ENCODE results near the gene PARD6G.

The PARD6G gene

GRCh38 chr18:80157708-80158343 is 89.5 kb downstream of the PARD6G start:
- TF ChIP-seq SPI1 (IDR thresholded peaks at IDR 0.05; ENCODE audit: low read depth, low read length), result no peak
- no peak for TF ChIP-seq TAF1 (IDR thresholded peaks at IDR 0.05; ENCODE audit: low read depth, low read length)
- TF ChIP-seq POLR2AphosphoS5 (IDR thresholded peaks at IDR 0.05; ENCODE audit: low read depth, low read length), result no peak
- no peak for TF ChIP-seq POU2F2 (IDR thresholded peaks at IDR 0.05; ENCODE audit: low read depth, low read length)
- DNase-seq (ENCODE audit: insufficient read length, low spot score) (no peak), FAIRE-seq (peak; percentile 91)

GRCh38 chr18:80154293-80154692 is 93.0 kb downstream of the PARD6G start:
- DNase-seq (ENCODE audit: insufficient read length, low spot score), result no peak
- peak; percentile 61 for TF ChIP-seq SPI1 (IDR thresholded peaks at IDR 0.05; ENCODE audit: low read depth, low read length)
- TF ChIP-seq TAF1 (IDR thresholded peaks at IDR 0.05; ENCODE audit: low read depth, low read length), result no peak
- TF ChIP-seq POLR2AphosphoS5 (IDR thresholded peaks at IDR 0.05; ENCODE audit: low read depth, low read length), result no peak
- TF ChIP-seq PAX5 (IDR thresholded peaks at IDR 0.05; ENCODE audit: insufficient read depth, low read length, severe bottlenecking), result no peak
- TF ChIP-seq POLR2A (IDR thresholded peaks at IDR 0.05; ENCODE audit: low read depth, low read length), result no peak
- TF ChIP-seq POU2F2 (IDR thresholded peaks at IDR 0.05; ENCODE audit: low read depth, low read length), result no peak
- peak; percentile 87 for FAIRE-seq

GRCh38 chr18:80149667-80150066 is 97.6 kb downstream of the PARD6G start:
- TF ChIP-seq TAF1 (IDR thresholded peaks at IDR 0.05; ENCODE audit: low read depth, low read length), result no peak
- no peak for TF ChIP-seq POLR2A (IDR thresholded peaks at IDR 0.05; ENCODE audit: low read depth, low read length)
- TF ChIP-seq SPI1 (IDR thresholded peaks at IDR 0.05; ENCODE audit: low read depth, low read length), result no peak
- FAIRE-seq, result no peak
- DNase-seq (ENCODE audit: insufficient read length, low spot score), result no peak

- FAIRE-seq, result peak; percentile 56
- DNase-seq (ENCODE audit: insufficient read length, low spot score), result no peak
- TF ChIP-seq POLR2AphosphoS5 (IDR thresholded peaks at IDR 0.05; ENCODE audit: low read depth, low read length) (no peak), SPI1 (IDR thresholded peaks at IDR 0.05; ENCODE audit: low read depth, low read length) (peak; percentile 80), PAX5 (IDR thresholded peaks at IDR 0.05; ENCODE audit: insufficient read depth, low read length, severe bottlenecking) (no peak), POU2F2 (IDR thresholded peaks at IDR 0.05; ENCODE audit: low read depth, low read length) (no peak)
Measured at GRCh38 chr18:80148326-80149199, 98.8 kb downstream of the PARD6G start.

- FAIRE-seq, result peak; percentile 99
- TF ChIP-seq TAF1 (IDR thresholded peaks at IDR 0.05; ENCODE audit: low read depth, low read length), result peak; percentile 19; the same call in 1 of the 2 replicates
- no peak; the same call in 1 of the 2 replicates for TF ChIP-seq POU2F2 (IDR thresholded peaks at IDR 0.05; ENCODE audit: low read depth, low read length)
- TF ChIP-seq POLR2AphosphoS5 (IDR thresholded peaks at IDR 0.05; ENCODE audit: low read depth, low read length), result 0 out of 2 replicates have a peak, but pooled peaks have one; percentile 28
- peak; percentile 46; the same call in 1 of the 2 replicates for TF ChIP-seq POLR2A (IDR thresholded peaks at IDR 0.05; ENCODE audit: low read depth, low read length)
- peak; percentile 56 for DNase-seq (ENCODE audit: insufficient read length, low spot score)
Measured at GRCh38 chr18:80147418-80148325, 99.6 kb downstream of the PARD6G start.

- no peak for TF ChIP-seq PAX5 (IDR thresholded peaks at IDR 0.05; ENCODE audit: insufficient read depth, low read length, severe bottlenecking)
- no peak for TF ChIP-seq POLR2AphosphoS5 (IDR thresholded peaks at IDR 0.05; ENCODE audit: low read depth, low read length)
- TF ChIP-seq SPI1 (IDR thresholded peaks at IDR 0.05; ENCODE audit: low read depth, low read length), result no peak
- TF ChIP-seq POLR2A (IDR thresholded peaks at IDR 0.05; ENCODE audit: low read depth, low read length), result no peak
- no peak for TF ChIP-seq TAF1 (IDR thresholded peaks at IDR 0.05; ENCODE audit: low read depth, low read length)
- no peak for TF ChIP-seq POU2F2 (IDR thresholded peaks at IDR 0.05; ENCODE audit: low read depth, low read length)
- no peak for FAIRE-seq
- DNase-seq (ENCODE audit: insufficient read length, low spot score), result no peak
Measured at GRCh38 chr18:80147037-80147417, 100.3 kb downstream of the PARD6G start.

GRCh38 chr18:80145196-80145804 is 102.0 kb downstream of the PARD6G start:
- DNase-seq (ENCODE audit: insufficient read length, low spot score) (no peak), FAIRE-seq (no peak)
- TF ChIP-seq TAF1 (IDR thresholded peaks at IDR 0.05; ENCODE audit: low read depth, low read length) (no peak), POU2F2 (IDR thresholded peaks at IDR 0.05; ENCODE audit: low read depth, low read length) (no peak), POLR2AphosphoS5 (IDR thresholded peaks at IDR 0.05; ENCODE audit: low read depth, low read length) (no peak), PAX5 (IDR thresholded peaks at IDR 0.05; ENCODE audit: insufficient read depth, low read length, severe bottlenecking) (no peak)

GRCh38 chr18:80143881-80144280 is 103.4 kb downstream of the PARD6G start:
- FAIRE-seq (no peak), DNase-seq (ENCODE audit: insufficient read length, low spot score) (no peak)

GRCh38 chr18:80140455-80140985 is 106.8 kb downstream of the PARD6G start:
- TF ChIP-seq POLR2A (IDR thresholded peaks at IDR 0.05; ENCODE audit: low read depth, low read length) (no peak), POLR2AphosphoS5 (IDR thresholded peaks at IDR 0.05; ENCODE audit: low read depth, low read length) (peak; percentile 49)
- FAIRE-seq (no peak), DNase-seq (ENCODE audit: insufficient read length, low spot score) (no peak)

More at GRCh38 chr18:80143881-80144280, 103.4 kb downstream of the PARD6G start:
- TF ChIP-seq SPI1 (IDR thresholded peaks at IDR 0.05; ENCODE audit: low read depth, low read length) (no peak), POLR2AphosphoS5 (IDR thresholded peaks at IDR 0.05; ENCODE audit: low read depth, low read length) (no peak)
